DMS 273 treated with DMSO at 0.1 percent for 48 hours (cell line): Measurements from ENCODE around the gene PARP9.
"Not testable (repeated sequence)": the region's sequence is repeated elsewhere in the genome, so short reads cannot be mapped to it uniquely, and the experiment has no call there.

ENCODE experiments used
- DNase-seq: peaks from one replicate; lab custom pipeline; 2025; lab: John Stamatoyannopoulos, UW

Gene PARP9

DNA sequence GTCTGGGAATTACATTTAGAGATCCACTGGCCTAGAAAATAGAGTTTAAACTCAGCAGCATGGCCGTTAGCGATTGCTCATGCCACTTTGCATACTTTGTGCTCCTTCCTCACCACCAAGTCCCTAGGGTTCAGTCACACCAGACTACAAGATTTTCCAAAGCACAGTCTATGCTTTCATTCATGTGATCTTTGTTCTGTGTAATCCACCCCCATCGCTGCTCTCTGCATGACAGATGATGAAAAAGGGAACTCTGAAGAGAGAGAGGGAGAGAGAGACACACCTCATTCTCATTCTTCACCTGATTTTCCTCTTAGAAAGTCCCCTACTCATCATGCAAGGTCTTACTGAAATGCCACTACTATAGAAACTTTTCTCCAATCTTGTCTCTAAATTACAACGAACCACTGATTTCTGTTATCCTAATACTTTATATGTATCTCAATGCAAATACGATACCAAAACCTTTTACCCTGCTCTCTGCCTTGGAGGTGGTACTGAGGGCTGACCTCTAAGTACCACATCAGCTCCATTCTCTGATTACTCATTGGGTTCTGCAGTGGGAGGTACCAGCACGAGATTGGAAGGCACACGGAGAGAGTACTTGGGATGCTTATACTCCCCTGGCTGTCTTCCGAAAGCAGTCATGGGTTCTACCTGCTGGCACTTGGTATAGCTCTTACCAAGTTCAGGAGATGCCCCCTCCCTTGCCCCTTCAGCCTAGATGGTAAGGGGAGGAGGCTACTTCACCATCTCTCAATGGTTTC is 12.3 kb upstream of the PARP9 start:
- DNase-seq: no peak

- DNase-seq: no peak
These were observed 8.9 kb upstream of the PARP9 start for GRCh38 chr3:122572940-122573412.

- no peak for DNase-seq
These were observed 4.7 kb upstream of the PARP9 start for GRCh38 chr3:122568755-122569154.

DNA sequence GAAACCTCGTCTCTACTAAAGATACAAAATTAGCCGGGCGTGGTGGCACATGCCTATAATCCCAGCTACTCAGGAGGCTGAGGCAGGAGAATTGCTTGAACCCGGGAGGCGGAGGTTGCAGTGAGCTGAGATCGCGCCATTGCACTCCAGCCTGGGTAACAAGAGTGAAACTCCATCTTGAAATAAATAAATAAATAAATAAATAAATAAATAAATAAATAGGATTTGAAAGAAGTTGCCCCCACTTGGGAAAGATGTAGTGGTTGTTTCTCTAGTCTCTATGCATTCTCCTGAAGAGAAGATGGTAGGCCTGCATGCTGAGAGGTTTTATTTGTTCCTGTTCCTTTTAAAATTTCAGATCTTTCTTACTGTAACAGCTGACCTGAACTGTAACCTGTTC is 4.0 kb upstream of the PARP9 start:
- not testable (repeated sequence) for DNase-seq

- no peak for DNase-seq
These were observed 429 bp downstream of the PARP9 start for GRCh38 chr3:122563717-122564025.

- DNase-seq: no peak
These were observed 980 bp downstream of the PARP9 start for GRCh38 chr3:122562923-122563716.

DNA sequence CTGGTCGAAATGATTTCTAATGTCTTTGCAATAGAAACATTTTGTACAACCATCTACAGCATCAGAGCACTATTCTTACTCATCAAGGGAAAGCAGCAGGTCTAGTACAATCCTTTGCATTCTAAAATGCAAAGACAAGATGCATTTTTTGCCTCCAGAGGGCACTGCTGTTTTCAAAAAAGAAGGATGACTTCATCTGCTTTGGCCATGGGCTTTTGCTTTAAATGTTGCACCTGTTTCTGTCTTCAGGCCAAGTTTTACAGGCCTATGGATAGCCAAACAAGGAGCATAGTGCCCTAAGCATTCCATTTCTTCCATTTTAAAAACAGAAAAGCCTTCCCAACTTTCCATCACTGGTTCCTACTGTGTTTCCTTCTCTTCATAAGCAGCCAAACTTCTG is 3.4 kb downstream of the PARP9 start:
- DNase-seq: peak; percentile 31

DNA sequence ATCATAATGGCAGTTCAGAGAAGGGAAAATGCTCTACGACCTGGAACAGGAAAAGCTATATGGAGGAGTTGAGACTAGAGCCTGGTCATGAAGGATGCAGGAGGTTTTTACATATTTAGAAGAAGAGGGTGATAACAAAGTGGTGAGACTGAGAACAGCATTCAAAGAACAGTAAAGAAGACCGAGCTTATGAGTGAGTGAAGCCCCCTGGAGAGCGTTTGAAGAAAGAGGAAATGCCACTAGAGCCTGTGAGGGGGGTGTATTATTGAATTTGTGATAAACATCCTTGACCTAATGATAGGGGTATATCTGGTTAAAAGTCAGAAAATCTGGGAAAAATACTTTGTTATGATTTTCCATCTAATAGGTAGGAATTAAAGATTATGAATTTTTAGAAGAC is 4.2 kb downstream of the PARP9 start:
- no peak for DNase-seq

GRCh38 chr3:122558605-122559004 is 5.5 kb downstream of the PARP9 start:
- no peak for DNase-seq

- DNase-seq: no peak
These were observed 6.7 kb downstream of the PARP9 start for GRCh38 chr3:122557356-122557755.

GRCh38 chr3:122555275-122556071 is 8.6 kb downstream of the PARP9 start:
- DNase-seq: no peak

DNA sequence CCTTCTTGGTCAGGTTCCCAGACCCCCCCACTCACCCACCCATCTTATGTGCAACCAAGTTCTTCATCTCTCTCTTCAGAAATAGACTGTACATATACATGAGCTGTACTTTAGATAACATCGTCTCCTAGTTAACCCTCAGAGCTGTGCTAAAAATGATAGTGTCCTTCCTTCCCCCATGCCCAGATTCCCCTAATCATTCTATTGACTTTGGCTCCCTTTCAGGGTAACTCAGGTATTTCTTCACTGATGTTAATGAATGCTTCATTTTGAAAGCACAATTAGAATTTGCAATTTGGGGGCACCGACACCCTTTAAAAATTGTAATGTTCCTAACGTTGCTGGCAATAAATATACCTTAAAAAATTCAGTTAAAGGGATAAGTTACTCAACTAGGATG is 10.9 kb downstream of the PARP9 start:
- no peak for DNase-seq

GRCh38 chr3:122548619-122549018 is 15.5 kb downstream of the PARP9 start:
- DNase-seq: no peak

GRCh38 chr3:122548076-122548475 is 16.0 kb downstream of the PARP9 start:
- no peak for DNase-seq

DNA sequence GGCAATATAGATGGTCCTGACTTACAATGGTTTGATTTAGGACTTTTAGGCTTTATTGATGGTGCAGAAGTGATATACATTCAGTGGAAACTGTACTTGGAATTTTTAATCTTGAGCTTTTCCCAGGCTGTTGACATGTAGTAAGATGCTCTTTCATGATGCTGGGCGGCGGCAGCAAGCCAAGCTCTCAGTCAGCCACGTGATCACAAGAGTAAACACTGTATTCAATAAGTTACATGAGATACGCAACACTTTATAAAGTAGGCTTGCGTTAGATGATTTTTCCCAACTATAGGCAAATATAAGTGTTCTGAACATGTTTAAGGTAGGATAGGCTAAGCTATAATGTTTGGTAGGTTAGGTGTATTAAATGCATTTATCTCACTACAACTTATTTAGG is 17.9 kb downstream of the PARP9 start:
- no peak for DNase-seq

DNA sequence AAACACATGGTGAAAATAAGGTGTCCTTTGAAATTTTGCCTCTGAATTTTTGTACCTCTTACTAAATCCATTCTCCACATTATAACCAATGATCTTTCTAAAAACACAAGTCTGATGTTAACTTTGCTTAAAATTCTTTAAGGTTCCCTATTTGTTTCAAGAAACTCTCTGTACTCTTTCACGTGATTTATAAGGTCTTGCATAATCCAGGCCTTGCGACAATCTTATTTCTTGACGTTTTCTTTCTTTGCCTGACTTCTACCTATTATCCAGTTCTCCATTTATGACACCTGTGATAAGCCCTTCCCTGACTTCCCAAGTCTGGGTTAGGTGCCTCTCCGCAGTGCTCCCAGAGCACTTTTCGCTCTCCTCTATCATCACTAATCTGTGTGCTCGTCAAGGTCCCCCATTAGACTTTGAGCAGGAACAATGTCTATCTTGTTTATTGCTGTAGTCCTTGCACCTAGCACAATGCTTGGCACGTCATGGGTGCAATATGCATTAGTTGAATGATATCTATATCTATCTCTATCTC is 25.1 kb downstream of the PARP9 start:
- no peak for DNase-seq

DNA sequence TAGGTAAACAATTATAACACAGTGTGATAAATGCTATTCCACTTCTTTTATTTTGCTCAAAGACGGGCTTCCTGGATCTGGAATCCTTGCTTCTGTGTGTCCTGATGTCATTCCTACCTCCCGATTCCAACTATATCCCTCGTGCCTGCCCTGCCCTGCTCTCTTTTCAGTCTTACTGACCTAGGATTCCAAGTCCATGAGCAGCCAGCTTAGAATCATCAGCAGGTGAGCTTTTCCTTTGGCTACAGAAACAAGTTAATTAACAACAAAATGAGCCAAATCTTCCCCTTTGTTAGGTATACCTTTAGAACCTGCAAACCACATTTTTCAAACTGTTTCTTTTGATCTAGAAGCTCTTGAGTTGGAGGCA is 27.5 kb downstream of the PARP9 start:
- DNase-seq: no peak

GRCh38 chr3:122535964-122536631 is 28.0 kb downstream of the PARP9 start:
- no peak for DNase-seq

GRCh38 chr3:122533931-122534334 is 30.2 kb downstream of the PARP9 start:
- DNase-seq: no peak

GRCh38 chr3:122533480-122533879 is 30.6 kb downstream of the PARP9 start:
- DNase-seq: no peak

DNA sequence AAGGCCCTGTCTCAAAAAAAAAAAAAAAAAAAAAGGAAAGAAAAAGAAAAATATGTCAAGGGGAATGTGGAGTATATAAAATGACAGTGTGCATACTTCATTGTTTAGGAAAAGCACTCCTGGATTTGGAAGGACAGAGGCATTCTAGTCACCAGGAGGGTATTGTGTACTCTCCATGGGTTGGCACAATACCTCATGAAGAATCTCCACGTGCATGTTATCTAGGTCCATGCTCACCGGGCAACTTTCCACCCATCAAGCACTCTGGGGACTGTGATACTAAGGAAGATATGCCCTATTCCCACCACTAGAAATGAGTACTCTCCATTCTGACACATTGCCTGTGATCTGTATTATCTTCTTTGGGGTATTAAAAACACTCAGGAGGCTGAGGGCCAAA is 33.9 kb downstream of the PARP9 start:
- DNase-seq: no peak

DNA sequence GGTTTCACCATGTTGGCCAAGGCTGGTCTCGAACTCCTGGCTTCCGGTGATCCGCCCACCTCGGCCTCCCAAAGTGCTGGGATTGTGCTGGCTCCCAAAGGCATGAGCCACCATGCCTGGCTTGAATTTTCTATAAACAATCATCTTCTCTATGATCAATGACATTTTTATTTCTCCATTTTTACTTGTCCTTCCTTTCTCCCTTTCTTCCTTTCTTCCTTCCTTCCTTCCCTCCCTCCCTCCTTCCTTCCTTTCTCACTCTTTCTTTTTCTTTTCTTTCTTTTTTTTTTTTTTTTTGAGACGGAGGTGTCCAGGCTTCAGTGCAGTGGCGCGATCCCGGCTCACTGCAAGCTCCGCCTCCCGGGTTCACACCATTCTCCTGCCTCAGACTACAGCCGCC is 40.8 kb downstream of the PARP9 start:
- no peak for DNase-seq
